ENCODE data around the gene MAML3. TPM values are rescaled to one million over a fixed set of nuclear protein-coding genes. Genes with fewer than 3 reads are reported as not detected.

Gene MAML3
- total RNA-seq, 1 donor from 2014 or later, result 9.5 TPM

DNA sequence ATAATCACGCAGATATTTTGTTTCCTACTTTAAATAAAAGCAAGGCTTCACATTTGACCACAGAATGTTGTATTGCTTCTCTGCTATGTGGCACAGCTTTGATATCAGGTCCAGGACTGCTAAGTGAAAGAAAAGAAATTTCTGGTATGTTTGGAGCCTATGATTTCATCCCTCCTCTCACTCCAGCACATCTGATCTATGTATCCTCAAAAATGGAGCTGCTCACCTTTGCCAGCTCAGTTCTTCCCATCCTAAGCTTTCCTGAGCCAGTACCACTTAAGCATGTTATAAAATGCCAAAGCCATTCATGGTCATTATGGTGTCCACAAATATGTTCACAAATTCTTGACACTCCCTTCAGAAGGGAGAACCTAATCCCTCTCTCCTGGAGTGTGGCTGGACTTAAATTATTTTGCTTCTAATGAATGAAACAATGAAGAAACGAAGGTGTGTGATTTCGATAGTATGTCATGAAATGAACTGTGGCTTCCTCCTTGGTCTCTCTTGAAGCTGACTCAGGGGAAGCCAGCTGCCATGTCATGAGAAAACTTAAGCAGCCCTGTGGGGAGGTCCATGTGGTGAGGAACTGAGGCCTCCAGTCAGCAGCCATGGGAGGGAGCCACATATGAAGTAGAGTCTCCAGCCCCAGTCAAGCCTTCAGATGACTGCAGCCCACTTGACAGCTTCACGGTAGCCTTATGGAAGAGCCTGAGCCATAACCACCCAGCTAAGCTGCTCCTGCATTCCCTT is 280.7 kb downstream of the MAML3 start:
- DNase-seq (ENCODE audit: low read depth, low spot score), result no peak

GRCh38 chr4:139872274-139872673 is 281.7 kb downstream of the MAML3 start:
- peak; percentile 90 for DNase-seq (ENCODE audit: low read depth, low spot score)

DNA sequence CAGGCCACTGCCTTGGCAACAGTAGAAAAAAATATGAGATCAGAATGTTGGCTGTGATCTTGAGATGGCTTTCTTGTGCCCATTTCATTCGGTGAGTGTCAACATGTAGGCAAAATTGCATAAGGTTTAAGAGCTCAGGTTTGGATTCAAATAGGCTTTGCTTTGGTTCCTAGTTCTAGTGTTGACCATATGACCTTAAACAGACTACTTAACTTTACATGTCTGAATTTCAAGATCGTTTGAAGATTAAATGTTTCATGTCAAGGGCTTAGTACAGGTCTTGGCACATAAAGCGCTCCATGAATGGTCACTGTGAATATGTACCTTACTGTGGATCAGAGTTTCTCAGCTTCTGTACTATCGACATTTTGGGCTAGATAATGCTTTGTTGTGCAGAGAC is 284.2 kb downstream of the MAML3 start:
- no peak for DNase-seq (ENCODE audit: low read depth, low spot score)

GRCh38 chr4:139866276-139866962 is 287.6 kb downstream of the MAML3 start:
- no peak for DNase-seq (ENCODE audit: low read depth, low spot score)

GRCh38 chr4:139865537-139865936 is 288.4 kb downstream of the MAML3 start:
- DNase-seq (ENCODE audit: low read depth, low spot score), result no peak

- DNase-seq (ENCODE audit: low read depth, low spot score), result no peak
These were observed 290.5 kb downstream of the MAML3 start for GRCh38 chr4:139863531-139863930.

GRCh38 chr4:139861471-139861870 is 292.5 kb downstream of the MAML3 start:
- DNase-seq (ENCODE audit: low read depth, low spot score), result no peak

- DNase-seq (ENCODE audit: low read depth, low spot score), result no peak
These were observed 293.5 kb downstream of the MAML3 start for GRCh38 chr4:139860435-139861024.

DNA sequence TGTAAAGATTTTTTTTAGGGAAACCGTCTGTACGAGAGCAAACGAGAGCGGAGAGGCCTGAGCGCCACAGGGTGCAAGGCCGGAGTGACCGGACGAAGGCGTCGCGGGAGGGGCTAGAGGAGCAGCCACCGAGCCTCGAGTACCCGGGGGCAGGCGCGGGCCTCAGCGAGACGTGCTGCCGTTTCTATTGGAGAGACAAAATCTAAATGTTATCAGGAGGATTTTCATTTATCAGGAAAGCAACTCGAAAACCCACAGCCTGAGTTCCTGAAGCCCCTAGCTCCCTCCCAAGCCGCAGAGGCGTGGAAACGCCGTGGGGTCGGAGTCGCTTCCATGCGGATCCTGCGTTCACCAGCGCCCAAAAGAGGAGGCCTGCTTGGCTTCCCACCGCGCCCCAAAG is 294.1 kb downstream of the MAML3 start:
- no peak for DNase-seq (ENCODE audit: low read depth, low spot score)

- no peak for DNase-seq (ENCODE audit: low read depth, low spot score)
These were observed 295.4 kb downstream of the MAML3 start for GRCh38 chr4:139858436-139859205.

GRCh38 chr4:139857977-139858376 is 296.0 kb downstream of the MAML3 start:
- no peak for DNase-seq (ENCODE audit: low read depth, low spot score)

DNA sequence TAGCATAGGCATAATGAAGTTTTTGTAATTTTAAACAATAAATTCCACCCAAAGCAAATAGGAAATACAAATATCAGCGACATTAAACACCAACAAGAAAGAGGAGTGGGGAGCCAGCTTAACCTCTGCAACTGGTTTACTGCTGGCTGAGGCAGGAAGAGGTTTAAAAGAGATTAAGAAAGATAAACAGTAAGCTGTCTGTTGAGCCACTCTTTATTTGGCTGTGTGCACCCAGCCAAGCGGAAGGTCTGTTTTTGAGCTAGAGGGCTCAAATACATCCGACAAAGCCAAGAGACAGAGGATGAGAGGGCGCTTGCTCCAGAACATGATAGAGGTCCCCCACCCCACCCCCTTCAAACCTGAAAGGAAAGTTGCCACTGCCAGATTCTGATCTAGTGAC is 297.0 kb downstream of the MAML3 start:
- DNase-seq (ENCODE audit: low read depth, low spot score), result no peak

- no peak for DNase-seq (ENCODE audit: low read depth, low spot score)
These were observed 299.1 kb downstream of the MAML3 start for GRCh38 chr4:139854668-139855403.

GRCh38 chr4:139853309-139853708 is 300.7 kb downstream of the MAML3 start:
- no peak for DNase-seq (ENCODE audit: low read depth, low spot score)

- DNase-seq (ENCODE audit: low read depth, low spot score), result no peak
These were observed 301.2 kb downstream of the MAML3 start for GRCh38 chr4:139852612-139853269.

- no peak for DNase-seq (ENCODE audit: low read depth, low spot score)
These were observed 302.3 kb downstream of the MAML3 start for GRCh38 chr4:139851639-139852038.

- DNase-seq (ENCODE audit: low read depth, low spot score), result no peak
These were observed 302.9 kb downstream of the MAML3 start for GRCh38 chr4:139851133-139851532.

GRCh38 chr4:139849219-139849618 is 304.8 kb downstream of the MAML3 start:
- DNase-seq (ENCODE audit: low read depth, low spot score), result no peak

DNA sequence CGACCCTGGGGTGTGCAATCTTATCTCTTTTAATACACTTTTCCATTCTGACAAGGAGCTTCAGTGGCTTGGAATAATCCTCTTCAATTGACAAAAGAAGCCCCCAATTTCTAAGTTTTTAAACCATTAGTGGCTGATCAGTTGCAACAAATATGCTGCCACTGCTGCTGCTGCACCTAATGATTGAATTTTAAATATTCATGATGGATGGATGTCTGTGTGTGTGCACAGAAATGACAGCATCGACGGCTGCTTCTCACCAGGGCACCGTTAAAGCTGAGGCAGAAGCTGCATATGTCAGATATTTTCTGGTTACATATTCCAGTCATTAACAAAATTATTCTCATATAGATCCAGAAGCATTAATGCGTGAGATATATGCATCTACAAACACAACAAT is 306.0 kb downstream of the MAML3 start:
- DNase-seq (ENCODE audit: low read depth, low spot score), result no peak

- no peak for DNase-seq (ENCODE audit: low read depth, low spot score)
These were observed 306.4 kb downstream of the MAML3 start for GRCh38 chr4:139847602-139848001.

- no peak for DNase-seq (ENCODE audit: low read depth, low spot score)
These were observed 307.2 kb downstream of the MAML3 start for GRCh38 chr4:139846766-139847165.

All from pulmonary artery endothelial cell (primary cell).